Calu3 (cell line): Measurements from ENCODE around the gene FLRT1. TPM values are rescaled to one million over a fixed set of nuclear protein-coding genes. Genes with fewer than 3 reads are reported as not detected.
A peak's percentile ranks its signal among the peaks of the same experiment; 100 is the strongest.

Source experiments
- BruUV-seq: library from RNA; stranded (reverse); fragments of 400-500 nt; replicated peaks from 2 replicates; lab custom pipeline; 2021; lab: Mats Ljungman, UMichigan
- CTCF ChIA-PET: fragments of 300-600 bp; sonication (Branson Sonifier 250); formaldehyde crosslinking; loops from one replicate; lab custom pipeline; 2022; ENCODE audit warnings: antibody characterized with exemption; lab: Charles Lee
- DNase-seq: peaks from one replicate; pipeline ENCODE4 v3.0.0; 2022
- H3K27ac Mint-ChIP-seq: one replicate; pipeline ENCODE4 v1.8.0; 2022; ENCODE audit warnings: mixed read lengths; ENCODE audit not compliant: unreplicated experiment
- H3K27me3 Mint-ChIP-seq: one replicate; pipeline ENCODE4 v1.8.0; 2022; ENCODE audit warnings: mixed read lengths; ENCODE audit not compliant: unreplicated experiment
- H3K36me3 Mint-ChIP-seq: one replicate; pipeline ENCODE4 v1.8.0; 2022; ENCODE audit warnings: mild to moderate bottlenecking, moderate library complexity, mixed read lengths; ENCODE audit not compliant: insufficient read depth, unreplicated experiment
- H3K4me1 Mint-ChIP-seq: one replicate; pipeline ENCODE4 v1.8.0; 2022; ENCODE audit warnings: mild to moderate bottlenecking, low read depth, mixed read lengths; ENCODE audit not compliant: unreplicated experiment
- H3K4me3 Mint-ChIP-seq: one replicate; pipeline ENCODE4 v1.8.0; 2022; ENCODE audit warnings: mild to moderate bottlenecking, low read depth, moderate library complexity, mixed read lengths; ENCODE audit not compliant: unreplicated experiment
- H3K9me3 Mint-ChIP-seq: one replicate; pipeline ENCODE4 v1.8.0; 2022; ENCODE audit warnings: low read depth, mixed read lengths; ENCODE audit not compliant: unreplicated experiment
- intact Hi-C: fragments of 100-400 bp; cut with micrococcal nuclease; formaldehyde crosslinking; loops from one replicate; pipeline ENCODE4 v1.10.0; 2022; ENCODE audit not compliant: unreplicated experiment
- total RNA-seq: library from RNA; stranded (reverse); gene quantifications from 2 replicates; pipeline ENCODE4 v1.2.3, GENCODE V29; 2022
- TF ChIP-seq, protein P1 (sequence below): fragments of 200-600 bp; IDR thresholded peaks from one replicate; pipeline ENCODE4 v1.8.0; 2022; ENCODE audit warnings: antibody characterized with exemption; ENCODE audit not compliant: unreplicated experiment

FLRT1 gene
- total RNA-seq, 1 experiment from 2014 or later: 0.09 TPM

GRCh38 chr11:64008283-64008913 is 27.3 kb upstream of the FLRT1 start:
- no TSS peak for BruUV-seq
- no peaks in the 10 kb centered on the region for H3K9me3 Mint-ChIP-seq
- CTCF ChIA-PET: no interaction called here
- peaks cover 16% of the 10 kb centered on the region for H3K27me3 Mint-ChIP-seq
- DNase-seq: no peak
- H3K4me3 Mint-ChIP-seq: peak overlapping the region; percentile 61
- TF ChIP-seq, protein P1, sequence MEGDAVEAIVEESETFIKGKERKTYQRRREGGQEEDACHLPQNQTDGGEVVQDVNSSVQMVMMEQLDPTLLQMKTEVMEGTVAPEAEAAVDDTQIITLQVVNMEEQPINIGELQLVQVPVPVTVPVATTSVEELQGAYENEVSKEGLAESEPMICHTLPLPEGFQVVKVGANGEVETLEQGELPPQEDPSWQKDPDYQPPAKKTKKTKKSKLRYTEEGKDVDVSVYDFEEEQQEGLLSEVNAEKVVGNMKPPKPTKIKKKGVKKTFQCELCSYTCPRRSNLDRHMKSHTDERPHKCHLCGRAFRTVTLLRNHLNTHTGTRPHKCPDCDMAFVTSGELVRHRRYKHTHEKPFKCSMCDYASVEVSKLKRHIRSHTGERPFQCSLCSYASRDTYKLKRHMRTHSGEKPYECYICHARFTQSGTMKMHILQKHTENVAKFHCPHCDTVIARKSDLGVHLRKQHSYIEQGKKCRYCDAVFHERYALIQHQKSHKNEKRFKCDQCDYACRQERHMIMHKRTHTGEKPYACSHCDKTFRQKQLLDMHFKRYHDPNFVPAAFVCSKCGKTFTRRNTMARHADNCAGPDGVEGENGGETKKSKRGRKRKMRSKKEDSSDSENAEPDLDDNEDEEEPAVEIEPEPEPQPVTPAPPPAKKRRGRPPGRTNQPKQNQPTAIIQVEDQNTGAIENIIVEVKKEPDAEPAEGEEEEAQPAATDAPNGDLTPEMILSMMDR: no peak
- no peak overlapping the region for H3K27ac Mint-ChIP-seq
- H3K36me3 Mint-ChIP-seq: peaks cover 37% of the 10 kb centered on the region
- intact Hi-C loops: no loop called here
- H3K4me1 Mint-ChIP-seq: peaks cover 45% of the 10 kb centered on the region

- no peak for DNase-seq
- Mint-ChIP-seq H3K9me3 (no peaks in the 10 kb centered on the region), H3K27ac (no peak overlapping the region), H3K4me1 (peaks cover 38% of the 10 kb centered on the region), H3K36me3 (peaks cover 31% of the 10 kb centered on the region), H3K27me3 (peaks cover 16% of the 10 kb centered on the region), H3K4me3 (no peak overlapping the region)
- intact Hi-C loops: no loop called here
- CTCF ChIA-PET: interaction anchor here (0.6 kb wide), 1 partner anchor 177 kb away, joined by 5 read pairs; the partner anchor contains the start of gene STIP1
- BruUV-seq: no TSS peak
- TF ChIP-seq, protein P1: no peak
Observed at GRCh38 chr11:64008914-64009633, 26.7 kb upstream of the FLRT1 start.

DNA sequence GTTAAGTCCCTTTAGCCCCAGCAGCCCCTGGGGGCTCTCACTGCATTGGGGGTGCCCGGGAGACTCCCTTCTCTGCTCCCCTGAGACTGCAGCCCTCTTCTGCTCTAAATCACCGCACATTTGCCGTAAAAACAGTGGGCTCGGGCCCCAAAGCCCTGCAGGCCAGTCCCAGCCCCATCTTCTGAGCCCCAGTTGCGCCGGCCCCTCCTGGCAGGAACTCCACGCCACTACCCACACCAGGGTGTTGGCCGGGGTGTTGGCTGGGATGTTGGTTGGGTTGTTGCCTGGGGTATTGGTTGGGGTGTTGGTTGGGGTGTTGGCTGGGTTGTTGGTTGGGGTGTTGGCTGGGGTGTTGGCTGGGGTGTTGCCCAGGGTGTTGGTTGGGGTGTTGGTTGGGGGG is 26.0 kb upstream of the FLRT1 start:
- H3K4me1 Mint-ChIP-seq: peaks cover 34% of the 10 kb centered on the region
- H3K27ac Mint-ChIP-seq: no peak overlapping the region
- no peak overlapping the region for H3K4me3 Mint-ChIP-seq
- no TSS peak for BruUV-seq
- DNase-seq: no peak
- H3K36me3 Mint-ChIP-seq: peaks cover 32% of the 10 kb centered on the region
- H3K9me3 Mint-ChIP-seq: no peaks in the 10 kb centered on the region
- H3K27me3 Mint-ChIP-seq: peaks cover 16% of the 10 kb centered on the region
- TF ChIP-seq, protein P1: no peak
- CTCF ChIA-PET: no interaction called here
- intact Hi-C loops: no loop called here

DNA sequence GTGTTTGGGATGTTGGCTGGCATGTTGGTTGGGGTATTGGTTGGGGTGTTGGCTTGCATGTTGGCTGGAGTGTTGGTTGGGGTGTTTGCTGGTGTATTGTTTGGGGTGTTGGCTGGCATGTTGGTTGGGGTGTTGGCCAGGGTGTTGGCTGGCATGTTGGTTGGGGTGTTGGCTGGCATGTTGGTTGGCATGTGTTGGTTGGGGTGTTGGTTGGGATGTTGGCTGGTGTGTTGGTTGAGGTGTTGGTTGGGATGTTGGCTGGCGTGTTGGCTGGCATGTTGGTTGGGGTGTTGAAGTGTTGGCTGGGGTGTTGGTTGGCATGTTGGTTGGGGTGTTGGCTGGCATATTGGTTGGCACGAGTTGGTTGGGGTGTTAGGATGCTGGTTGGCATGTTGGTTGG is 24.9 kb upstream of the FLRT1 start:
- CTCF ChIA-PET: no interaction called here
- peak overlapping the region; percentile 10 for H3K27ac Mint-ChIP-seq
- peaks cover 16% of the 10 kb centered on the region for H3K27me3 Mint-ChIP-seq
- TF ChIP-seq, protein P1: no peak
- H3K4me3 Mint-ChIP-seq: peak overlapping the region; percentile 45
- peaks cover 36% of the 10 kb centered on the region for H3K36me3 Mint-ChIP-seq
- H3K4me1 Mint-ChIP-seq: peaks cover 34% of the 10 kb centered on the region
- no peaks in the 10 kb centered on the region for H3K9me3 Mint-ChIP-seq
- intact Hi-C loops: no loop called here
- no peak for DNase-seq
- BruUV-seq: no TSS peak
